Measurements from ENCODE around the gene GPR151. TPM values are rescaled to one million over a fixed set of nuclear protein-coding genes. Genes with fewer than 3 reads are reported as not detected.

The GPR151 gene
- not detected in 2 replicates for total RNA-seq

DNA sequence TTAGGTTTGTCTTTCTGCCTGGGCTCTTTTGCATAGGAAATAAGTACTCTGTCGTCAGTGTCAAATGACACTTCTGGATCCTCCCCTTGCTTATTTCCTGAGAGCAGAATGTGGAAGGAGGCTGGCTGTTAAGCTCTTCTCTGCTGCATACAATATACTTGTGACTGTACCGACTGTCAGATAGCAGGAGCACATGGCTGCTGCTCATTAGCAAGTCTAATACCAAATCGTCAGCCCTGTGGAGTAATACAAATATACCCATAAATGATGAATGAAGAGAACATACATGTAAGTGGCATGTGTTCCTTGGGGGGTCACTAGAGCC lies at the start of gene GPR151:
Gene GPR151 (minus strand): TSS at position 40 of the 325 bp plus-strand sequence. CDS start 77 bp downstream, outside the sequence.

Other genes with a start within 250 kb of the GPR151 start
- under 0.01 TPM in 1 of 2 replicates, not detected in the other for gene POU4F3, start 177.4 kb downstream of the GPR151 start, total RNA-seq
- 34.2 and 55.1 TPM in 2 replicates for gene TCERG1, start 68.9 kb downstream of the GPR151 start, total RNA-seq

Data from uterine smooth muscle cell (primary cell).